ENCODE results near the gene RAB22A.

- TF ChIP-seq POLR2A (IDR thresholded peaks at IDR 0.05) (no peak), CTCF (IDR thresholded peaks at IDR 0.05) (no peak), POLR2AphosphoS5 (IDR thresholded peaks at IDR 0.05) (no peak)
Measured at GRCh38 chr20:58362206-58362516, 52.6 kb downstream of the RAB22A start.

All from sigmoid colon (tissue), 4 donors.